Measurements from ENCODE around the gene NUDT8.
"Not testable (repeated sequence)": the region's sequence is repeated elsewhere in the genome, so short reads cannot be mapped to it uniquely, and the experiment has no call there.

The NUDT8 gene

GRCh38 chr11:67607507-67607906, 22.2 kb downstream of the NUDT8 start:
- H3K4me3 ChIP-seq (ENCODE audit: low read depth, low read length), result peak overlapping the region; percentile 98
- TF ChIP-seq CTCF (IDR thresholded peaks at IDR 0.05; ENCODE audit: low read depth, low read length), result no peak

- TF ChIP-seq CTCF (IDR thresholded peaks at IDR 0.05; ENCODE audit: low read depth, low read length), result 0 out of 2 replicates have a peak, but pooled peaks have one; percentile 21
- H3K4me3 ChIP-seq (ENCODE audit: low read depth, low read length), result peak within 1 kb of the TSS; percentile 98
Observed at GRCh38 chr11:67606492-67607295, 23.0 kb downstream of the NUDT8 start, which contains the start of gene NDUFV1. TSS of gene NDUFV1 (plus strand) at chr11:67606936. CDS start at chr11:67607005, 69 bp downstream.

GRCh38 chr11:67606093-67606491, 23.6 kb downstream of the NUDT8 start:
- peak overlapping the region; percentile 98 for H3K4me3 ChIP-seq (ENCODE audit: low read depth, low read length)
- no peak for TF ChIP-seq CTCF (IDR thresholded peaks at IDR 0.05; ENCODE audit: low read depth, low read length)

GRCh38 chr11:67605231-67606011, 24.3 kb downstream of the NUDT8 start:
- no peak for TF ChIP-seq CTCF (IDR thresholded peaks at IDR 0.05; ENCODE audit: low read depth, low read length)
- no peak overlapping the region for H3K4me3 ChIP-seq (ENCODE audit: low read depth, low read length)

GRCh38 chr11:67604815-67605214, 24.9 kb downstream of the NUDT8 start:
- no peak overlapping the region for H3K4me3 ChIP-seq (ENCODE audit: low read depth, low read length)
- TF ChIP-seq CTCF (IDR thresholded peaks at IDR 0.05; ENCODE audit: low read depth, low read length), result no peak

GRCh38 chr11:67604119-67604518, 25.6 kb downstream of the NUDT8 start:
- H3K4me3 ChIP-seq (ENCODE audit: low read depth, low read length), result not testable (repeated sequence)

GRCh38 chr11:67601098-67601497, 28.6 kb downstream of the NUDT8 start:
- no peak for TF ChIP-seq CTCF (IDR thresholded peaks at IDR 0.05; ENCODE audit: low read depth, low read length)
- no peak overlapping the region for H3K4me3 ChIP-seq (ENCODE audit: low read depth, low read length)

Measured in WI38 (cell line).